GM19023 (cell line): ENCODE measurements around the gene FAM53C.

Source experiments
- ATAC-seq: cut with Tn5 transposase; IDR thresholded peaks from one replicate; pipeline ENCODE4 v1.9.1; 2021; ENCODE audit warnings: mild to moderate bottlenecking, moderate library complexity; ENCODE audit not compliant: unreplicated experiment

FAM53C gene

GRCh38 chr5:138351056-138351455 lies 13.0 kb downstream of the FAM53C start:
- no peak for ATAC-seq

- no peak for ATAC-seq
Observed at GRCh38 chr5:138351517-138351916, 13.5 kb downstream of the FAM53C start.

GRCh38 chr5:138352071-138352721 lies 14.1 kb downstream of the FAM53C start, which contains the start of gene KDM3B:
Gene KDM3B, plus strand, starts transcription at chr5:138352685. Its CDS starts 111 bp downstream, at chr5:138352796.
- peak; percentile 65 for ATAC-seq

GRCh38 chr5:138352722-138353559 lies 14.9 kb downstream of the FAM53C start:
- ATAC-seq: peak; percentile 49

- no peak for ATAC-seq
Observed at GRCh38 chr5:138353560-138354080, 15.6 kb downstream of the FAM53C start.

- ATAC-seq: no peak
Observed at GRCh38 chr5:138354387-138354786, 16.3 kb downstream of the FAM53C start.

GRCh38 chr5:138354926-138355378 lies 16.9 kb downstream of the FAM53C start:
- ATAC-seq: peak; percentile 33

GRCh38 chr5:138359621-138360020 lies 21.6 kb downstream of the FAM53C start:
- ATAC-seq: no peak

GRCh38 chr5:138360941-138361452 lies 22.9 kb downstream of the FAM53C start:
- no peak for ATAC-seq

- no peak for ATAC-seq
Observed at GRCh38 chr5:138364576-138364975, 26.5 kb downstream of the FAM53C start.

- ATAC-seq: no peak
Observed at GRCh38 chr5:138366632-138367382, 28.7 kb downstream of the FAM53C start.

- no peak for ATAC-seq
Observed at GRCh38 chr5:138369261-138369660, 31.2 kb downstream of the FAM53C start.

GRCh38 chr5:138369706-138370105 lies 31.6 kb downstream of the FAM53C start:
- ATAC-seq: no peak

- no peak for ATAC-seq
Observed at GRCh38 chr5:138370537-138370936, 32.5 kb downstream of the FAM53C start.

- no peak for ATAC-seq
Observed at GRCh38 chr5:138371454-138371853, 33.4 kb downstream of the FAM53C start.

- peak; percentile 72 for ATAC-seq
Observed at GRCh38 chr5:138372225-138372624, 34.2 kb downstream of the FAM53C start.

GRCh38 chr5:138372653-138373052 lies 34.6 kb downstream of the FAM53C start:
- no peak for ATAC-seq

- ATAC-seq: no peak
Observed at GRCh38 chr5:138382347-138382746, 44.3 kb downstream of the FAM53C start.

GRCh38 chr5:138385660-138386059 lies 47.6 kb downstream of the FAM53C start:
- no peak for ATAC-seq

GRCh38 chr5:138386290-138386689 lies 48.2 kb downstream of the FAM53C start:
- ATAC-seq: no peak

- no peak for ATAC-seq
Observed at GRCh38 chr5:138389332-138389731, 51.3 kb downstream of the FAM53C start.
